Measurements from ENCODE around the gene PON1.

Gene PON1

DNA sequence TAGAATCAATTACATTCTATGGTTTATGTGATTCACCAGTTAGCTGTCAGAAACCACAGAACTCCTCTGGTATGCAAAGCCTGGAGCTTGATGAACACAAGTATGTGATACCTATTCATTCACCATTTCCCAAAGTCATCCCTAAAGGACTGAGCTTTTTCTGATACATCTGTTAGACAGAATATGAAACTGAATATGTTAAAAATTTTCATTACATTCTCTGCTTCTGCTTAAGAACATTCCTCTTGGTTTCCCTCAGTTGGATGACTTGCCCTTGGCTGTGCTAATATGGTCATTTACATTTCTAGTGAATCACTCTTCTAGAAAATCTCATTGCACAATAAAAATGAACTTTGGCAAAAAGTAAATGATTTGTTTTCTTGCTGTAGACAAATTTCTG is 10.8 kb upstream of the PON1 start:
- Histone ChIP-seq H3K4me1 (peaks cover 0 to 12% (median 8%) of the 10 kb centered on the region in 10 experiments; a peak in 12 of 20 replicates), H3K9ac (no peak overlapping the region), H3K9me3 (replicated peaks in 1 of 11) (no peaks in the 10 kb centered on the region), H4K20me1 (no peaks in the 10 kb centered on the region), H3K36me3 (no peaks in the 10 kb centered on the region), H3K27ac (no peak overlapping the region), H3K4me2 (no peak overlapping the region), H3K4me3 (no peak overlapping the region), H3K27me3 (no peaks in the 10 kb centered on the region)
- no peak for TF ChIP-seq Cebpa-rat (IDR thresholded peaks at IDR 0.05)

DNA sequence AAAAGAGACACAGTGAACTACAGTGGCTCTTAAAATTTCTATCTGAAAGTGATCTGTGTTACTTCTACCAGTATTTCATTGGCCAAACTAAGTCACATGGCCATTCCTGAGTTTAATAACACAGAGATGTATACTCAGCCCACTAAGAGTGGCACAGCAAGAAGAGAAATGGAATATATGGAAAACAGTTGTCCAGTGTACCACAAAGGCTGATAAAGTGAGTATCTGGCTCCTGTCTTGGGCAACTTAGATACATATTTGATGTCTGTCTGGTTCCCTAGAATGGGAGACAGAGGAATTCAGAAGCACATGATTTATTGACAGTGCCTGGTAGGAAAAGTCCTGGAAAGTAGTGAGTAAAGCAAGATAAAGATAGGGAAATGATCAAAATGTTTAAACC is 10.1 kb upstream of the PON1 start:
- H3K4me1 ChIP-seq: peaks cover 0 to 13% (median 8%) of the 10 kb centered on the region in 10 experiments; a peak in 12 of 20 replicates
- no peak overlapping the region for H3K9ac ChIP-seq
- H3K27ac ChIP-seq: no peak overlapping the region
- no peaks in the 10 kb centered on the region for H3K36me3 ChIP-seq
- H3K4me3 ChIP-seq: no peak overlapping the region
- H3K4me2 ChIP-seq: no peak overlapping the region
- TF ChIP-seq Cebpa-rat (IDR thresholded peaks at IDR 0.05): no peak
- no peaks in the 10 kb centered on the region for H3K27me3 ChIP-seq
- no peaks in the 10 kb centered on the region for H3K9me3 ChIP-seq (replicated peaks in 1 of 11)
- H4K20me1 ChIP-seq: no peaks in the 10 kb centered on the region

DNA sequence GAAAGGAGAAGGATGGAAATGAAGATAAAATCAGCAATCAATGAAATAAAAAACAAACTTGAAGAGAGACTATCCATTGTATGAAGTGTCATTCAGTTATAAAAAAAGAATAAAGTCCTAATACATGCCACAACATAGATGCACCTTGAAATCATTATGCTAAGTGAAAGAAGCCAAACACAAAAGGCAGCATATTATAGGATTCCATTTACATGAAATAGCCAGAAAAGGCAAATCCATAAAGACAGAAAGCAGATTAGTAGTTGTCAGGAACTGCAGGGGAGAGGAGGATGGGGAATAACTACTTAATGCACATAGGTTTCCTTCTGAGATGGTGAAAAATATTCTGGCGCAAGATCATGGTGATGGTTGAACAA is 6.6 kb upstream of the PON1 start:
- peak overlapping the region in 4 of 10 experiments; percentile 22 to 40 (median 30); a peak in 5 of 20 replicates for H3K4me3 ChIP-seq
- peak overlapping the region; percentile 56 to 71 (median 66); a peak in 19 of 22 replicates for H3K4me2 ChIP-seq

DNA sequence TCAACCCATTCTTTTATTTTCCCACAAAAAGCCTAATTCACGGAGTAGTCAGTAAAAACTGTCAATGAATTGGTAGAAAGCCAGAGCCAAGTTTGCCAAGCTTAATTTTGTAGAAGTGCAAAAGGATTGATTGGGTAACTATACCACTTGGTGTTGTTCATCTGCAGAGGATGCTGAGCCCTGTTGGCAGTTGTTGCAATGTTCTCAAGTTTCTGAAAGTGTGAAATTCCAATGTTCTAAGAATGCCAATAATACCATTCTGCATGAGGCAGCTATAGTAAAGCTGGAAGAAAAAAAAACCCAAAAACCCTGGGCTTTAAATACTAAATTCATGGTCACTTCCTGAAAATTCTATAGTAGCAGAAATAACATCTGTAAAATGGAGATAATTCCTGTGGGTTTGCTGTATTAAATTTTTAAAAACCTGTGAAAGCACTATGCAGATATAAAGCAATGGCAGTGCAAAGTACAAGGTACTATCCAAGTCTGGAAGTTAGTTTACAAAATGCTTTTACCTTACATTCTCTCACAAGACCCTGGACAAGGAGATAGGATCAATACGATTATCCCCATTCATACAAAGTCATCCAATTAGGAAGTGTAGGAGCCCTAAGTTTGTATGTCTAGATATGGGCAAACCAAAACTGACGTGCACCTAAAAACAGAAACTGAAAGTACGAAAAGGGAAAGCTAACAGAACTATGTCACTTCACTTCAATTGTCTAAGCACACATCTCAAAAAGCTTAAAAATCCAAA is 6.0 kb upstream of the PON1 start:
- no peak for TF ChIP-seq Cebpa-rat (IDR thresholded peaks at IDR 0.05)
- Histone ChIP-seq H3K27ac (no peak overlapping the region), H3K4me2 (peak overlapping the region; percentile 56 to 71 (median 66)), H3K9ac (peak overlapping the region in 3 of 11 experiments; percentile 3 to 42 (median 4); a peak in 4 of 22 replicates), H3K36me3 (no peaks in the 10 kb centered on the region), H4K20me1 (no peaks in the 10 kb centered on the region), H3K4me3 (peak overlapping the region in 4 of 10 experiments; percentile 22 to 40 (median 30); a peak in 7 of 20 replicates), H3K9me3 (replicated peaks in 1 of 11) (no peaks in the 10 kb centered on the region), H3K27me3 (no peaks in the 10 kb centered on the region), H3K4me1 (peaks cover 0 to 13% (median 8%) of the 10 kb centered on the region in 10 experiments; a peak in 12 of 20 replicates)

More for the DNA sequence above, 6.6 kb upstream of the PON1 start:
- no peaks in the 10 kb centered on the region for H3K36me3 ChIP-seq
- H3K4me1 ChIP-seq: peaks cover 0 to 13% (median 8%) of the 10 kb centered on the region in 10 experiments; a peak in 12 of 20 replicates
- H4K20me1 ChIP-seq: no peaks in the 10 kb centered on the region
- no peaks in the 10 kb centered on the region for H3K9me3 ChIP-seq (replicated peaks in 1 of 11)
- no peak for TF ChIP-seq Cebpa-rat (IDR thresholded peaks at IDR 0.05)
- peak overlapping the region in 3 of 11 experiments; percentile 3 to 42 (median 4); a peak in 4 of 22 replicates for H3K9ac ChIP-seq
- H3K27me3 ChIP-seq: no peaks in the 10 kb centered on the region
- H3K27ac ChIP-seq: no peak overlapping the region

DNA sequence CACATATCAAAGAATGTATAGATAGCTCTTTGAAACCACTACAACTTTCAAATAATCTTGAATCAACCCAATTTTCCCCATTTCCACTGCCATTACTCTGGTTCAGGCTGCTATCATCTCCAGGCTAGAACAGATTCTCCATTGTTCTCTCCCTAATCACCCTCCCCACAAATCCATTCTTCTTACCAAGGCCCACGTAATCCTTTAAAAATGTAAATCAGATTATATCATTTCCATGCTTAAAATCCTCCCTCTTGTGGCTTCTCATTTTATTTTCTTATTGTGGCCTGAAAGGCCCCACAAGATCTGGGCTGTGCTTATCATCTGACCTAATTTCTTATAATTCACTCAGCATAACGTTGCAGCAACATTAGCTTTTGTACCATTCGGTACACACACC is 3.0 kb upstream of the PON1 start:
- Histone ChIP-seq H3K4me2 (no peak overlapping the region), H3K4me1 (peaks cover 0 to 13% (median 8%) of the 10 kb centered on the region in 10 experiments; a peak in 12 of 20 replicates), H3K9ac (no peak overlapping the region), H3K4me3 (no peak overlapping the region), H3K9me3 (replicated peaks in 1 of 11) (no peaks in the 10 kb centered on the region), H3K27me3 (no peaks in the 10 kb centered on the region), H3K36me3 (no peaks in the 10 kb centered on the region), H4K20me1 (no peaks in the 10 kb centered on the region), H3K27ac (no peak overlapping the region)
- TF ChIP-seq Cebpa-rat (IDR thresholded peaks at IDR 0.05): no peak

DNA sequence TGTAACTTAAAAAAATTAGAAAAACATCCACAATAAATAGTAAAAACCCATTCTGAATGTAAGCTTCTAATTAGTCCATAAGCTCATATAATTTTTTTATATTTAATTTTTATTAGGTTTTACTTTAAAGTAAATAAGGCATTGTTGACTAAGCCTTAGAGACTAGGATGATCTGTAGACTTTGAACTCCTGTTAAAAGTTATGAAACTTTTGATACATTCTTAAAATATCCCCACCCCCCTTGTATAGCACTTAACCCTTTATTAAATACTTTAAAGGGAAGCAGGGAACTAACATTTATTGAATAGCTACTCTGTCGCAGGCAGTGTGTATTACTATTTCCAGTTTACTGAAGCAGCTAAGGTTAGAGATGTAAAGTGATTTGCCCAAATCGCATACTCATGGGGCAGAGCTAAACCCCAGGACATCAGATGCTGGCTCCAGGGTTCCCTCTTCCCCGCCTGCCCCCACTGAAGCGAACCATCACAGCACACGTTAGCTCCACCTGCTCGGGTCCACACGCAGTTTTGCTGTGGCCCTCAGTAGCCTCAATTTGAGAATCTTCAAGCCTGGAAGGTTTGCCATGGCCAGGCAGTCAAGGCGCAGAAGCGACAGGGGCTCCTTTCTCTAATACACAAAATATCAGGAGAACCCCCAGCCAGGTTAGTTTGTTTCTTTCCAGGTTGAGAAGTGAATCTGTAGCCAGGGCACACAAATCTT is 762 bp downstream of the PON1 start:
- no peaks in the 10 kb centered on the region for H3K4me1 ChIP-seq
- no peak for TF ChIP-seq Cebpa-rat (IDR thresholded peaks at IDR 0.05)
- no peaks in the 10 kb centered on the region for H3K27me3 ChIP-seq
- H4K20me1 ChIP-seq: no peaks in the 10 kb centered on the region
- no peak overlapping the region for H3K27ac ChIP-seq
- H3K9ac ChIP-seq: no peak overlapping the region
- no peak overlapping the region for H3K4me2 ChIP-seq
- H3K4me3 ChIP-seq: no peak overlapping the region
- no peaks in the 10 kb centered on the region for H3K9me3 ChIP-seq (replicated peaks in 1 of 11)
- H3K36me3 ChIP-seq: no peaks in the 10 kb centered on the region

DNA sequence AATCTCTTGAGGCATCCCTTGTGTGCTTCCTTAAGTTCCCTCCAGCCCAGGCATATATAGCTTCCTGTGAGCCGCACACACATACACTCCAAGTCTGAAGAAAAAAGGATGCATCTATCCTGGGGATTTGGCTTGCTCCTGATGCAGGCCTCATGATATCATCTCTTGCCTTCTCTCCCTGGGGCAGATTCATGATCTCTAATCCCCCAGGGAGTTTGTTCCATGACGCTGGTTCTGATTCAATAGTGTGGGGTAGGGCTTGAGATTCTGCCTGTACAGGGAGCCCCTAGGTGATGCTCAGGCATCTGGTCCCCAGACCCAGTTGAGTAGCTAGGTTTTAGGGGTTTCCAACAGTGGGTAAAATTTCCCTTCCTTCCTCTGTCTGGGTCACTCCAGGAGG is 1.5 kb downstream of the PON1 start:
- H3K27ac ChIP-seq: no peak overlapping the region
- no peak for TF ChIP-seq Cebpa-rat (IDR thresholded peaks at IDR 0.05)
- no peaks in the 10 kb centered on the region for H3K36me3 ChIP-seq
- H3K4me1 ChIP-seq: no peaks in the 10 kb centered on the region
- H4K20me1 ChIP-seq: no peaks in the 10 kb centered on the region
- no peaks in the 10 kb centered on the region for H3K27me3 ChIP-seq
- H3K9ac ChIP-seq: no peak overlapping the region
- H3K9me3 ChIP-seq (replicated peaks in 1 of 11): no peaks in the 10 kb centered on the region
- H3K4me2 ChIP-seq: no peak overlapping the region
- H3K4me3 ChIP-seq: no peak overlapping the region

DNA sequence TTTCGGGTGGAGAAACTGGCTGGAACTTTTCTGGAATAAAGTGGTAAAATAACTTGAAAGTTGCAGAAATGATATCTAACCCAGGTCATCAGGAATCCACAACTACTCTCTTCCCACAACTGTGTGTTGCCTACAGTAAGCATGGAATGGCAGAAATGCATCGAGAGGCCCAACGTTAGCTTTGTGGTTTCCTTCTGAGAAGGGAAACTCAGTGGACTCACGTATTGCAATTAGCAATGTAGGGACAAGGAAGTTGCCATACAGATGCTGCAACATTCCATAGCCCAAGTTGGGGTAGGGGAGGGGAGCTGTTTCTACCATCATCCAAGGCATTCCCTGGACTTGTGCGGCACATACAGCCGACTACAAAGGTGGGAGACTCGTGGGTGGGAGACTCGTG is 1.9 kb downstream of the PON1 start:
- Histone ChIP-seq H3K4me3 (no peak overlapping the region), H4K20me1 (no peaks in the 10 kb centered on the region), H3K4me2 (no peak overlapping the region), H3K4me1 (no peaks in the 10 kb centered on the region), H3K36me3 (no peaks in the 10 kb centered on the region), H3K27me3 (no peaks in the 10 kb centered on the region), H3K9me3 (replicated peaks in 1 of 11) (no peaks in the 10 kb centered on the region), H3K9ac (no peak overlapping the region), H3K27ac (no peak overlapping the region)
- no peak for TF ChIP-seq Cebpa-rat (IDR thresholded peaks at IDR 0.05)

DNA sequence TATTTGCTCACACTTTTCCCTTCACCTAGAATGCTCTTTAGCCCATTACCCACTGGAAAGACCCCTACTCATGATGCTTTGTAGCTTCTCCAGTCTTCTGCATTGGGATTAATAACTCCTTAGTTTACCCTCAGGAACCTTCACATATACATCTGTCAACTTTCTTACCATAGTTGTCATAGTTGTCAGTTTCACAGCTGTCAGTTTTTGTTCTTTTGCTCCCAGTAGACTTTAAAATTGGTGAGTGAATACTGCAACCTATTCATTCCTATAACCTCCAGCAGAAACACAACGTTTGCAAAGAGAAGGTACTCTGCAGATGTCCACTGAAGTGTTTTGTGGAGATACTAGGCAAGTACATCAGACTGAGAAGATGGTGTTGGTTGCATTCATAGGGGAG is 2.6 kb downstream of the PON1 start:
- Histone ChIP-seq H3K4me2 (no peak overlapping the region), H3K36me3 (no peaks in the 10 kb centered on the region), H3K9ac (no peak overlapping the region), H3K27ac (no peak overlapping the region), H3K4me1 (no peaks in the 10 kb centered on the region), H4K20me1 (no peaks in the 10 kb centered on the region), H3K4me3 (no peak overlapping the region), H3K27me3 (no peaks in the 10 kb centered on the region), H3K9me3 (replicated peaks in 1 of 11) (no peaks in the 10 kb centered on the region)
- no peak for TF ChIP-seq Cebpa-rat (IDR thresholded peaks at IDR 0.05)

Measured in BLaER1 treated with 17β-estradiol and CSF1 and Interleukin-3, amounts not matched to agents 10 nM and 100 nM (cell line).